Suppressor macrophage (primary cell): ENCODE results near the gene ZNF497.
"Not testable (repeated sequence)": the region's sequence is repeated elsewhere in the genome, so short reads cannot be mapped to it uniquely, and the experiment has no call there.

Source experiments
- DNase-seq, 4 experiments: peaks; one replicate each; pipeline ENCODE4 v3.0.0-alpha.2; 2020 to 2022

The ZNF497 gene

GRCh38 chr19:58367698-58368454 lies 5.3 kb upstream of the ZNF497 start:
- no peak for DNase-seq

- DNase-seq = no peak
Observed at GRCh38 chr19:58366585-58367430, 4.3 kb upstream of the ZNF497 start.

GRCh38 chr19:58364146-58364545 lies 1.6 kb upstream of the ZNF497 start:
- peak; percentile 21 to 59 (median 46) for DNase-seq

- peak; percentile 72 to 84 (median 79) for DNase-seq
Observed at GRCh38 chr19:58361900-58362271, 665 bp downstream of the ZNF497 start.

GRCh38 chr19:58357481-58358145 lies 4.9 kb downstream of the ZNF497 start:
- no peak for DNase-seq

GRCh38 chr19:58356766-58357480 lies 5.6 kb downstream of the ZNF497 start:
- no peak for DNase-seq

- peak; percentile 6 to 43 (median 24) for DNase-seq
Observed at GRCh38 chr19:58355908-58356765, 6.4 kb downstream of the ZNF497 start.

GRCh38 chr19:58355215-58355796 lies 7.2 kb downstream of the ZNF497 start:
- no peak for DNase-seq

- DNase-seq = no peak
Observed at GRCh38 chr19:58354478-58355030, 8.0 kb downstream of the ZNF497 start.

- no peak for DNase-seq
Observed at GRCh38 chr19:58353717-58354477, 8.7 kb downstream of the ZNF497 start.

- DNase-seq = no peak
Observed at GRCh38 chr19:58352760-58353671, 9.5 kb downstream of the ZNF497 start, which contains the start of gene A1BG. TSS of gene A1BG (minus strand) at chr19:58353492. CDS start at chr19:58353437, 55 bp downstream.

GRCh38 chr19:58351990-58352755 lies 10.4 kb downstream of the ZNF497 start:
- no peak for DNase-seq

GRCh38 chr19:58351558-58351878 lies 11.0 kb downstream of the ZNF497 start:
- no peak for DNase-seq

- DNase-seq = no peak
Observed at GRCh38 chr19:58350871-58351557, 11.5 kb downstream of the ZNF497 start.

- no peak for DNase-seq
Observed at GRCh38 chr19:58350001-58350861, 12.3 kb downstream of the ZNF497 start.

- DNase-seq = no peak
Observed at GRCh38 chr19:58349590-58349989, 13.0 kb downstream of the ZNF497 start.

GRCh38 chr19:58348080-58348479 lies 14.5 kb downstream of the ZNF497 start:
- not testable (repeated sequence) for DNase-seq
